Measurements from ENCODE around the gene CTU2.

DNA sequence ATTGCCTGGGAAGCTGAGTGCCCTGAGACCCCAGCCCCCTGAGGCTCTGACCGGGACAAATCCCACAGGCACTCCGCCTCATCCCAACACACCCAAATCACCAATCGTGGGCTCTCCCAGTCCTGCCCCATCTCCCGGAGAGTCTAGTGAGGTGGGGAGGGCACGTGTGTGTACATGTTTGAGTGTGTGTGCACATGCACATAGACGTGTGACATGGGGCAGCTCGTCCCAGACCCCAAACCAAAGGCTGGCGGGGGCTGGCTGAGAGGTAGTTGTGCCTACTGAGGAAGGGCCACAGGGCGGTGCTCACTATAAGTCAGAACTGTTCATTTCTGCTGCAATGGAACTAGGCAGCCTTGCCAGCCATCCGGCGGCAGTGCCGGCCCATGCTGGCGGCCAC is 28.6 kb upstream of the CTU2 start:
- TF ChIP-seq, protein P1, sequence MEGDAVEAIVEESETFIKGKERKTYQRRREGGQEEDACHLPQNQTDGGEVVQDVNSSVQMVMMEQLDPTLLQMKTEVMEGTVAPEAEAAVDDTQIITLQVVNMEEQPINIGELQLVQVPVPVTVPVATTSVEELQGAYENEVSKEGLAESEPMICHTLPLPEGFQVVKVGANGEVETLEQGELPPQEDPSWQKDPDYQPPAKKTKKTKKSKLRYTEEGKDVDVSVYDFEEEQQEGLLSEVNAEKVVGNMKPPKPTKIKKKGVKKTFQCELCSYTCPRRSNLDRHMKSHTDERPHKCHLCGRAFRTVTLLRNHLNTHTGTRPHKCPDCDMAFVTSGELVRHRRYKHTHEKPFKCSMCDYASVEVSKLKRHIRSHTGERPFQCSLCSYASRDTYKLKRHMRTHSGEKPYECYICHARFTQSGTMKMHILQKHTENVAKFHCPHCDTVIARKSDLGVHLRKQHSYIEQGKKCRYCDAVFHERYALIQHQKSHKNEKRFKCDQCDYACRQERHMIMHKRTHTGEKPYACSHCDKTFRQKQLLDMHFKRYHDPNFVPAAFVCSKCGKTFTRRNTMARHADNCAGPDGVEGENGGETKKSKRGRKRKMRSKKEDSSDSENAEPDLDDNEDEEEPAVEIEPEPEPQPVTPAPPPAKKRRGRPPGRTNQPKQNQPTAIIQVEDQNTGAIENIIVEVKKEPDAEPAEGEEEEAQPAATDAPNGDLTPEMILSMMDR (IDR thresholded peaks at IDR 0.05) = no peak
- TF ChIP-seq POLR2A (IDR thresholded peaks at IDR 0.05) = no peak
